Panc1 (cell line): ENCODE measurements around the gene S1PR1.

Source experiments
- CTCF ChIP-seq: fragments of 450-650 bp; IDR thresholded peaks from 2 replicates; pipeline ENCODE4 v1.5.1; 2017; ENCODE audit warnings: mild to moderate bottlenecking
- POLR2AphosphoS5 ChIP-seq: IDR thresholded peaks from 2 replicates; pipeline ENCODE4 v1.6.1; 2012; ENCODE audit warnings: mild to moderate bottlenecking, low read depth, low read length, moderate library complexity
- REST ChIP-seq, 2 experiments: IDR thresholded peaks; 2 replicates each; pipeline ENCODE4 v1.6.1; 2011 to 2012; ENCODE audit warnings: low read depth in 2 of 2, control low read depth in 1 of 2, low read length in 1 of 2, mild to moderate bottlenecking in 1 of 2, moderate library complexity in 1 of 2; ENCODE audit not compliant: insufficient read depth in 1 of 2
- TCF7L2 ChIP-seq: IDR thresholded peaks from 2 replicates; pipeline ENCODE4 v1.6.1; 2011; ENCODE audit warnings: mild to moderate bottlenecking, low read depth, low read length, inconsistent platforms

GRCh38 chr1:101227837-101228236 is 9.0 kb upstream of the S1PR1 start:
- no peak for TF ChIP-seq TCF7L2
- no peak for TF ChIP-seq CTCF
- no peak for TF ChIP-seq POLR2AphosphoS5
- TF ChIP-seq REST (IDR thresholded peaks at IDR 0.05; ENCODE audit: insufficient read depth in 1 of 2, low read depth in 2 of 2, low read length in 1 of 2), result no peak
